Left lung (tissue), 10 donors: ENCODE data around the gene ANKRD28. TPM values are rescaled to one million over a fixed set of nuclear protein-coding genes. Genes with fewer than 3 reads are reported as not detected.

Source experiments
- ATAC-seq: fragments of 200-7000 bp; cut with Tn5 transposase; one replicate; pipeline ENCODE4 v1.9.1; 2020; ENCODE audit warnings: moderate library complexity
- DNase-seq, 4 donors: peaks; one replicate each; pipeline ENCODE4 v3.0.0-alpha.2; 2013 to 2020
- H3K27ac ChIP-seq, 2 donors: fragments of 200-600 bp; sonication (generic) in 1 of 2; one replicate each; pipeline versions ENCODE4 v1.5.0 to v1.8.0; 2020 to 2021
- H3K27me3 ChIP-seq, 2 donors: fragments of 200-600 bp; sonication (generic) in 1 of 2; one replicate each; pipeline versions ENCODE4 v1.5.0 to v1.8.0; 2020 to 2021
- H3K36me3 ChIP-seq, 2 donors: fragments of 200-600 bp; sonication (generic) in 1 of 2; one replicate each; pipeline versions ENCODE4 v1.5.0 to v1.8.0; 2020 to 2021
- H3K4me1 ChIP-seq, 2 donors: fragments of 200-600 bp; one replicate each; pipeline ENCODE4 v1.8.0; 2021
- H3K4me3 ChIP-seq, 2 donors: fragments of 200-600 bp; sonication (generic) in 1 of 2; one replicate each; pipeline versions ENCODE4 v1.5.0 to v1.8.0; 2020 to 2021; ENCODE audit warnings: mild to moderate bottlenecking in 1 of 2
- H3K9me3 ChIP-seq, 2 donors: fragments of 200-600 bp; sonication (generic) in 1 of 2; one replicate each; pipeline versions ENCODE4 v1.5.0 to v1.8.0; 2020 to 2021
- intact Hi-C, 2 donors: fragments of 100-400 bp; cut with DNase I; formaldehyde crosslinking; loops; one replicate each; pipeline versions ENCODE4 v1.11.2 to v1.14.2; 2022
- polyA plus RNA-seq, 6 donors: library from polyadenylated mRNA; unstranded; fragments of 120-200 nt; gene quantifications; one replicate each; pipeline ENCODE4 v1.2.1, GENCODE V29; 2013; ENCODE audit not compliant: insufficient read length in 6 of 6
- total RNA-seq, 2 donors: library from RNA; stranded (reverse); fragmentation: NEBNext Ultra II Directional; extraction: Animal tissue kit (Norgen Biotek cat#: 25700); gene quantifications; one replicate each; pipeline ENCODE4 v1.2.1, GENCODE V29; 2021
- TF ChIP-seq, protein P1 (sequence below), 2 donors: fragments of 200-600 bp; sonication (generic) in 1 of 2; IDR thresholded peaks; one replicate each; pipeline versions ENCODE4 v1.5.0 to v1.8.0; 2021; ENCODE audit warnings: antibody characterized with exemption in 2 of 2
- donor health status: DM: no; HTN: yes; CAD: no.
- donor health status: DM: no; HTN: no; CAD: no.

The ANKRD28 gene
- total and polyA plus RNA-seq, 8 donors: 36.6 to 60.0 (median 47.2) TPM

DNA sequence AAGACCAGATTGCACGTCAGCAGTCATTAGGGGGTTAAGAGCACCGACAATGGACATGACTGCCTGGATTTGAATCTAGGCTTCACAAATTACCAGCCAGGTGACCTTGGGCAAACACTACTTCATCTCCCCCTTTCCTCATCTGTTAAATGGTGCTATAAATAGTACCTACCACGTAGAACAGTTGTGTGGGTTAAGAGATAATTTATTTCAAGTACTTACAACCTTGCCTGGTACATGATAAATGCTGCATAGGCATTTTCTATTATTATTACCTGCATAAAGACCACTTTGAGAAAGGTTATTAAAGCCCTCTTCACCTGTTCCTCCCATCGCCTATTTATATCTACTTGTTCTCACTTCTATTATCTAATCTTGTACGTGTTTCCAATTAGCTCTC lies 131.5 kb downstream of the ANKRD28 start:
- TF ChIP-seq, protein P1, sequence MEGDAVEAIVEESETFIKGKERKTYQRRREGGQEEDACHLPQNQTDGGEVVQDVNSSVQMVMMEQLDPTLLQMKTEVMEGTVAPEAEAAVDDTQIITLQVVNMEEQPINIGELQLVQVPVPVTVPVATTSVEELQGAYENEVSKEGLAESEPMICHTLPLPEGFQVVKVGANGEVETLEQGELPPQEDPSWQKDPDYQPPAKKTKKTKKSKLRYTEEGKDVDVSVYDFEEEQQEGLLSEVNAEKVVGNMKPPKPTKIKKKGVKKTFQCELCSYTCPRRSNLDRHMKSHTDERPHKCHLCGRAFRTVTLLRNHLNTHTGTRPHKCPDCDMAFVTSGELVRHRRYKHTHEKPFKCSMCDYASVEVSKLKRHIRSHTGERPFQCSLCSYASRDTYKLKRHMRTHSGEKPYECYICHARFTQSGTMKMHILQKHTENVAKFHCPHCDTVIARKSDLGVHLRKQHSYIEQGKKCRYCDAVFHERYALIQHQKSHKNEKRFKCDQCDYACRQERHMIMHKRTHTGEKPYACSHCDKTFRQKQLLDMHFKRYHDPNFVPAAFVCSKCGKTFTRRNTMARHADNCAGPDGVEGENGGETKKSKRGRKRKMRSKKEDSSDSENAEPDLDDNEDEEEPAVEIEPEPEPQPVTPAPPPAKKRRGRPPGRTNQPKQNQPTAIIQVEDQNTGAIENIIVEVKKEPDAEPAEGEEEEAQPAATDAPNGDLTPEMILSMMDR (IDR thresholded peaks at IDR 0.05): no peak
- Histone ChIP-seq H3K9me3 (no peaks in the 10 kb centered on the region), H3K27ac (no peak overlapping the region), H3K4me1 (no peaks in the 10 kb centered on the region), H3K36me3 (peaks cover 0 to 28% of the 10 kb centered on the region in 2 donors), H3K27me3 (no peaks in the 10 kb centered on the region), H3K4me3 (no peak overlapping the region)
- intact Hi-C loops: no loop called here
- DNase-seq: no peak
- ATAC-seq: no peak

DNA sequence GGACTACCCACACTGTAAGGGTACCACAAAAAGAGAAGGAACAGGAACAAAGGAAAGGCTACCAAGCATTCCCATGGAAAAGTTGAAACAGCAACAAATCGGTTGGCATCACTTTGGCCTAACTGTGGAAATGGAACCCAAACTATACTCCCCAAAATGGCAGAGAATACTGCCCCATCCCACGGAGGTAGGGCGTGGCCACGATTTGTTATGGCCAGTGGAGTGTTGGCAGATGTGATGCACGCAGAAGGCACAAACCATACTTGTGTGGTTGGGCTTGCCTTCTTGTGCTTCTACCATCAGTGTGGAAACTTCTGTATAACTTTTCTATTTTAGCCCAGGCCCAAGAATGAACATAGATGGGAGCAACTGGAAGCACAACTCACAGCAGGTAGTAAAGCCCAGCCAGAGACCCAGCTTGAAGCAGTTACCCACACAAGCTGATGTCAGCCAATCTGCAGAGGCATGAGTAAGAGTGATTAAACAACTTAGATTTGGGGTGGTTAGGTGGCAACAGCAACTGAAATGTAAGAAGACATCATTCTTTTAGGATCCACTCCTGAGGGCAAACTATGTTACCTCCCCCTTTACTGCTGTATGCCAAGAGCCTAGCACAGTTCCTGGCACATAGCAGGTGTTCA lies 132.1 kb downstream of the ANKRD28 start:
- Histone ChIP-seq H3K27me3 (no peaks in the 10 kb centered on the region), H3K36me3 (peaks cover 0 to 22% of the 10 kb centered on the region in 2 donors), H3K27ac (no peak overlapping the region), H3K9me3 (no peaks in the 10 kb centered on the region), H3K4me1 (no peaks in the 10 kb centered on the region), H3K4me3 (no peak overlapping the region)
- no peak for DNase-seq
- ATAC-seq: no peak
- TF ChIP-seq, protein P1 (IDR thresholded peaks at IDR 0.05): no peak
- intact Hi-C loops: no loop called here

DNA sequence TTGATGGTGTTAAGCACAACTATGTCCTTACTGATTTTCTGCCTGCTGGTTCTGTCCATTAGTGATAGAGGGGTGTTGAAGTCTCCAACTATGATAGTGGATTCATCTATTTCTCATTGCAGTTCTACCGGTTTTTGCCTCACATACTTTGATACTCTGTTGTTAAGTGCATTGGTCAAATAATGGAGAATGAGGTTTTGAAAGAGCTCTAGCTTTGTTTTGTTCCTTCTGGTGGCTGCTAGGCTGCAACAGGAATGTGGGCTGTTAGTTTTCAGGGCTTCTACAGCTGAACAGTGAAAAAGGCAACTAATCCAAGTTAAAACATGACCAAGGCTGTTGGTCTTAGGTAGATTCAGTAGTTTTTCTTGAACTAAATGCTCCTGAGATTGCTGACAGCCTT lies 133.6 kb downstream of the ANKRD28 start:
- DNase-seq (no peak), ATAC-seq (no peak)
- H3K27me3 ChIP-seq: no peaks in the 10 kb centered on the region
- no peak overlapping the region for H3K4me3 ChIP-seq
- H3K4me1 ChIP-seq: no peaks in the 10 kb centered on the region
- intact Hi-C loops: no loop called here
- H3K36me3 ChIP-seq: peaks cover 0 to 9% of the 10 kb centered on the region in 2 donors
- TF ChIP-seq, protein P1 (IDR thresholded peaks at IDR 0.05): no peak
- no peak overlapping the region for H3K27ac ChIP-seq
- no peaks in the 10 kb centered on the region for H3K9me3 ChIP-seq

DNA sequence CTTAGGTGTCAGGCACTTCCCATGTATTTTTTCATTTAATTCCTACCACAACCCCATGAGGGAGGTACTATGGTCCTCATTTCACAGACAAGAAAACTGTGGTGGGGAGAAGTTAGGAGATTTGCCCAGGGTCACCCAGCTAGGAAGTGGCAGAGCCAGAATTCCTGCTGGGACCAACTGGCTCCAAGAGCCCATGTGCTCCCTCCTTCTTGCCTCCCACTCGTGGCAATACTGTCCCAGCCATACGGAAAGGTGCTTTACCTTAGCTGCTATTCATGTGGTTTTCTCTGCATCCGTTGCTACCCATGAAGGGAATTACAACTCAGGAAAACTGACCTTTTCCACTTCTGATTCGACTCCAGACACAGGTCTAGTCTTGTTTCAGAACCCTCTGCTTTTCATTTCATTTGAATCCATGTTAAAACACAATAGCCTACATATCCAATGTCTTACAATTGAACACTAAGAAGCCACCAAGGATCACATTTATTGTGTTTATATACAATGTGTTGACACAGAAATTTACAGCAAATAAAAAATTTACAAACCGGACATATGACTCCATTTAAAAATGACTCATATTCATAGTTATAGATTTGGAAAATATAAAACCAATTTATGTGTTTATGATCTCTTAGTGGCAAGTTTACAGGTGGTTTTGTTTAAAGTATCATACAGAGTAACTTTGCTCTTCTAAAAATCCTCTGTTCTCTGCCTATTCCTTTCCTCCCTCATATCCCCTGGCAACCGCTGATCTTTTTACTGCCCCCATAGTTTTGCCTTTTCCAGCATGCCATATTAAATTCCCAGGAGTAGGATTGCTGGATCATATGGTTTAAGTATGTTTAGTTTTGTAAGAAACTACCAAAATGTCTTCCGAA lies 137.5 kb downstream of the ANKRD28 start:
- Histone ChIP-seq H3K4me1 (no peaks in the 10 kb centered on the region), H3K27ac (no peak overlapping the region), H3K27me3 (no peaks in the 10 kb centered on the region), H3K9me3 (peaks cover 0 to 26% of the 10 kb centered on the region in 2 donors), H3K4me3 (no peak overlapping the region), H3K36me3 (no peaks in the 10 kb centered on the region)
- DNase-seq: no peak
- TF ChIP-seq, protein P1 (IDR thresholded peaks at IDR 0.05): no peak
- intact Hi-C loops: no loop called here
- ATAC-seq: no peak

DNA sequence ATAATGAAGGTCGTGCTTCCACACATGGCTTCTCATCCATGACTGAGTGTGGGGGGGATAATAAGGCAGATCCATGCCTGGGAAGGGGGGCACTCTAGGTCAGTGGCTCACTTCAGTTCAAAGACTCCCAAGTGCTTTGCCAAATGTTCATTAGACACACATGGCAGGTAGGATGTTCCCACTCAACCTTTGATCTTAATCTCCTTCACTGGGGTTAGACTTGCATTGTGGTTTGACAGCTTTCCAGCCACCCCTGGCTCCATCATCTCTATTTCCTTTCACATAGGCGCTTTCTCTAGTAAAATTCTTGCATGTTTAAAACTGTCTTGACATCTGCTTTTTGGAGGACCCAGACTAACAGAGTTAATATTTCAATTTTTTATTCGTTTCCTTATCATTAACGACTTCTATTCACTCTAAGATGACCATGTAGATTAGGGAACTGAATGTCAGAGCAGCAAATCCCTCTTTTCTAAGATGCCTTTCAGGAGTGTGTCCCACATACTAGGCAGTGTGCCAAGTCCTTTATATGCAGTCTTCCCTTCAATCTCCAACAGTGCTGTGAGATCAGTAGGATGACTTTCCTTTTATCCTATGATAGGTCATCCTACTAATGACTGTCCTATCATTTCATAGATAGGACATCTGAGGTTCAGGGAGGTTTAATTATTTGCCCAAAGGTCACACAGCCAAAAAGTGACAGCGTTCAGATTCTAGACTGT lies 138.4 kb downstream of the ANKRD28 start:
- Histone ChIP-seq H3K4me3 (no peak overlapping the region), H3K4me1 (no peaks in the 10 kb centered on the region), H3K36me3 (no peaks in the 10 kb centered on the region), H3K27ac (no peak overlapping the region), H3K27me3 (no peaks in the 10 kb centered on the region), H3K9me3 (peaks cover 0 to 30% of the 10 kb centered on the region in 2 donors)
- DNase-seq (no peak), ATAC-seq (no peak)
- intact Hi-C loops: no loop called here
- TF ChIP-seq, protein P1 (IDR thresholded peaks at IDR 0.05): no peak
